GM15510 (cell line): Measurements from ENCODE around the gene PLCB3.

ENCODE experiments used
- POLR2A ChIP-seq: IDR thresholded peaks from 3 replicates; pipeline ENCODE4 v1.6.1; 2011; ENCODE audit warnings: borderline replicate concordance; ENCODE audit not compliant: insufficient read length; ENCODE audit errors: extremely low read depth

PLCB3 gene

DNA sequence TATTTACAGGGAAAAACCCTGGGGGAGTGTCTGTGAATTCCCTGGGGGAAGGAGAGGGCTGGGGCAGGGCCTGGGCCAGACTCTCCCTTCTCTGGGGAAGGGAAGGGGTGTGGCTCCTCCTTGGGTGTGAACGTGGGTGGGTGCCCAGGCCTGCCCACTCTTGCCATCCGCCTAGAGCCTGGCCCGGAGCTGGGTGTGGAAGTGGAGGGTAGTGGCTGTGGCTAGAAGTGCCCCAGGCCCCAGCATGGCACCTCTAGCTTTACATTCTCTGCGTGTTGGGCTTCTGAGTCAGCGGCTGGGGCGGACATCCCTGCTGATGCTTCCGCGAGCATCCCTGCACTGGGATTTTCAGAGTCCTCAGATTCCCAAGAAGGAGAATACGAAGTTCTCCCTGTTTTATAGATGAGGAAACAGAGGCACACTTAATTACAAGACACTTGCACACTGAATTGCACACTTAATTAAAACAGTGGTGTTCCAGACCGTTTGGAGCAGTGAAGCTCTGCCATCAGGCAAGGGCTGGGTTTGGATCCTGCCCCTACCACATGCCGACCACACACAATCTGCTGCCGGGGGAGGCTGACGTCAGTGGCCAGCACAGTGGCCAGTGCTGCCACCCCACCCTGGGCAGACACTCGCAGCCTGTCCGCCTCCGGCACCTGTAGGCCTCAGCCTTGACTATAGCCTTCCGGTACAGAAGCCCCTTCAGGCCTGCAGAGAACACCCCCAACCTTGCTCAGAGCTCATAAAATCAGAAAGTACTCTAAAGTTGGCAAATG is 25.5 kb downstream of the PLCB3 start:
- TF ChIP-seq POLR2A = no peak

DNA sequence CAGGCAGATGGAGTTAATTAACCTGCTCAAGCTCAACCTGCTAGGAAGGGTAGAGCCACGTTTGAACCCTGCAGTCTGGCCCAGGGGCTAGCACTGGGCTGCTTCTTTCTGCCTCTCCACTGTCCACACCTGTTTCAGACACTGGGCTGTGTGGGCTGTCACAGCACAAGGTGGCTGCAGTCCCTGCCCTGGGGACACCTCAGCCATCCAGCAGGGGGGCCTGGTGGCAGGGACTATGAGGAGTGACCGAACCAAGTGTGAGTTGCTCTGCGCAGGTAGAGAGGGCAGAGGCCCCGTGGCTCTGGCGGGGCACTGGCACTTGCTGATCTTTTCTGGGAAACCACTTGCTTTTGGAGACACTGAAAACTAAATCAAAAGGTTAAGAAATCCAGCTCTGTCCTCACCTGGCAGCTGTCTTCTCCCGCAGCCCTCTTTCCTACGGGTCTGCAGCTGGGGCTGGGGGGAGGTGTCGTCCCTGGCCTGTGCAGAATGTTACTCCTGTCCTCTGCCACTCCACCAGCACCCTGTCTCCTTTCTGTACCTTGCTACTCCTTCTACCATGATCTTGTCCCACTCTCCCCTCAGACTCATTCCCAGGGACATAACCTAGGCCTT is 27.4 kb downstream of the PLCB3 start:
- no peak for TF ChIP-seq POLR2A

DNA sequence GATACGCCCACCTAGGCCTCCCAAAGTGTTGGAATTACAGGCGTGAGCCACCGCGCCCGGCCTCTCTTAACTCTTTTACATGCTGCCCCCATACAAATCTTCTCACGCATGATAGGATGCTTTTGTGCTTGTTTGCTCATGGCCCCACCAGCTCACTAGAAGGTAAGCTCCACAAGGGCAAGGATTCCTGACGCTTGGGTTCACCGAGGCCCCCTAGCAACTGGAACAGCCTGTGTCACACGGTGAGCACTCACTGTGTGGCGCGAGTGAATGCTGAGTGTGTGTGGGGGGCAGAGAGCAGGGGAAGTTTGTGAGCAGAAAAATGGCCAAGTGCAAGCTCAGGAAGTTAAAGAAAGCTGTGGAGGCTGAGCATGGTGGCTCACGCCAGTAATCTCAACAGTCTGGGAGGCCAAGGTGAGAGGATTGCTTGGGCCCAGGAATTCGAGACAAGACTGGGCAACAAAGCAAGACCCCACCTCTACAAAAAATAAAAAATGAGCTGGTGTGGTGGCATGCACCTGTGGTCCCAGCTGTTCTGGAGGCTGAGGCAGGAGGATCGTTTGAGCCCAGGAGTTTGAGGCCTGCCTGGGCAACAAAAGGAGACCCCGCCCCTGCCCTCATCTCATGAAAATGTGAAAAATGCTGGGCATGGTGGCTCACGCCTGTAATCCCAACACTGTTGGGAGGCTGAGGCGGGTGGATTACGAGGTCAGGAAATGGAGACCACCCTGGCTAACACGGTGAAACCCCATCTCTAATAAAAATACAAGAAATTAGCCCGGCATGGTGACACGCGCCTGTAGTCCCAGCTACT is 30.8 kb downstream of the PLCB3 start:
- TF ChIP-seq POLR2A = no peak

DNA sequence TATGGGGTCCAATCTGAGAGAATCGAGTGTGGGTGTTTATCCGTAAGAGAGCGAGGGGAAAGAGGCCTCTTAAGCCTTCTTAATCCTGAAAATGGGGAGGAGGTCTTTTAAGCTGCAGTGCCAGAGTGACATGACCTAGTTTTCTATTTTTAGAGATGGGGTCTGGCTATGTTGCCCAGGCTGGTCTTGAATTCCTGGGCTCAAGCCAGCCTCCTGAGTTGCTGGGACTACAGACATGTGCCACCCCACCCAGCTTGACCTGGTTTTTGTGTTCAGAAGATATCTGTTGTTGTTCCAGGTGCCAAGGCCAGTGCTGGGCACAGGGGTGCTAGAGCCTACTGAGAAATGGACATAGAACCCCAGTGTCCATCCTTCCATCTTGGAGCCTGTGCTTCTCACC is 31.8 kb downstream of the PLCB3 start:
- TF ChIP-seq POLR2A = no peak

DNA sequence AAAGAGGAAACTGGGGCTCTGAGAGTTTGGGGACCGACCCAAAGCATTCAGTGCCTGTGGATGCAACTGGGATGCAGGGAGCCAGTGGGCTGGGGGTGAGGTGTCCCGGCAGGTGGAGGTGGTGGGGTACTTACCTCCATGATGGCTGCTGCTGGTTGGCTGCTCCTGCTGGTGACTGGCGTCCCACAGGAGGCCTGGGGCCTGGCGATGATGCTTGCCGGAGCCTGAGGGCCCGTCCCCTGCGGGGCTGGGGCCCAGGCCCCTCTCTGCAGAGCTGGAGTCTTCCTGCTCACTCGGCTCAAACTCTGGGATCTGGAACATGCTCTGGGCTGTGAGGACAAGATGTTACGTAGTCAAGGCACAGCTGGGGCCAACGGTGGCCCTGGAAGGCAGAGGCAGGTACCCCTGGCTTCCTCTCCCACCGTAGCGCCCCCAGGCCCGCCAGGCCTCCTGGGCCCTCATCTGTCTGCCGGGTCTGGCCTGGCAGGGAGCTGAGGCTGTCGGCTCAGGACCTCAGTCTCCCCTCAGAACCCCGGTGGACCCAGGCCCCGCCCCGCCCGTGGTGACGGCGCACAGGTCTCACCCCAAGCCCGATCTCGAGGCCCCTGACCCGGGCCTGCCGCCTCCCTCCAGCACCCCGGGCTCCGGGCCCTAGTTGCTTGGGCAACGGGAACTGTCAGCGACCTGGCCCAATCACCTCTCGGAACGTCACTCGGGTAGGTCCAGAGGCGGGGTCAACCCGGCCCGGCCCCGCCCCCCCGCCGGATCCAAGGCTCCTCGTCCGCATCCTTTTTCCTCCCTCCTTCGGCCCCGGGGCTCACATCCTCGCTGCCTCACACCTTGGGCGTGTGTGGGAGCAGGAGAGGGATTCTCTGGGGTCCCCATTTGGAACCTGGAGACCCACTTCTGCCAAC is 33.0 kb downstream of the PLCB3 start, which contains the start of gene BAD:
TSS of gene BAD (minus strand) at position 618 of the 914 bp plus-strand sequence. CDS start at position 321, 297 bp downstream.
- TF ChIP-seq POLR2A = peak; percentile 63

DNA sequence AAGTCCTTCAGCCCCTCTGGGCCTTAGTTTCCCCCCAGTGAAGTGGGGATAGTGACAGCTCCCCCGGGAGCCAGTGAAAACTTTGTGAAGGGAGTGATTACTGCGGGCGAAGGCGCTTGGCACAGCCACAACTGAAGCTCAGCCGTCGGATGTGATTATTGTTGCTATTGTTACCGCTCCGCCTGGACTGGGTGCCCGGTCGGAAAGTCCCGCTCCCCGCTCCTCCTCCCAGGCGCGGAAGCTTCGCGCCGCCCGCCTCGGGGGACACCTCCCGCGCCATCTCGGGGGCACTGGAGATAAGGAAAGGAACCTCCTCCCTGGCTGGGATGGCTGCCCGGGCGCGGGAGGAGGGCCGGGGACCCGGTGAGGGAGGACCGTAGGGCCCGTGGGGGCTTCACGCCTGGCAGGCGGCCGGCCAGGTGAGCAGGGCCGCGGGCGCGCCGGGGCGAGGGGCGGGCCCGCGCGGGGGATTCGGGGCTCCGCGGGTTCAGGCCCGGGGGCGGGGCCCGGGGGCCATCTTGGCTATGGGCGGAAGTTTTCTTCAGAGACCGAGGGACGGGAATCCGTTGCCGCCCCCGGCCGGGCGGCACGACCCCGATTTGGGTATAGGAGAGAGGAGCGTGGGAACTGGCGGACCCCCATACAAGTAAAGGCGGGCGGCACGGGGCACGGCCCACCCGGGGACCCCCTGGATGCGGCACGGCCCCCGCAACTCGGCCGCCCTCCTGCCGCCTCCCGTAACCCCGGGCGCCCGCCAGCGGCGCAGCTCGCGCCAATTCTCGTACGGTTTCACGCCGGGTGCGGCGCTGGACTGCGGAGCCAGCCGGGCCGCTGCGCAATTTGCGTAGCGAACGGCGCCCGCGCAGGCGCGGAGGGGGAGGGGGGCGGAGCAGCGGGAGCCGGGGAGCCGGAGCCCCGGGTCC is 33.9 kb downstream of the PLCB3 start, which contains the start of gene GPR137:
TSS of gene GPR137 (plus strand) at position 887 of the 923 bp plus-strand sequence. CDS start 677 bp downstream, outside the sequence.
- TF ChIP-seq POLR2A = peak; percentile 64

DNA sequence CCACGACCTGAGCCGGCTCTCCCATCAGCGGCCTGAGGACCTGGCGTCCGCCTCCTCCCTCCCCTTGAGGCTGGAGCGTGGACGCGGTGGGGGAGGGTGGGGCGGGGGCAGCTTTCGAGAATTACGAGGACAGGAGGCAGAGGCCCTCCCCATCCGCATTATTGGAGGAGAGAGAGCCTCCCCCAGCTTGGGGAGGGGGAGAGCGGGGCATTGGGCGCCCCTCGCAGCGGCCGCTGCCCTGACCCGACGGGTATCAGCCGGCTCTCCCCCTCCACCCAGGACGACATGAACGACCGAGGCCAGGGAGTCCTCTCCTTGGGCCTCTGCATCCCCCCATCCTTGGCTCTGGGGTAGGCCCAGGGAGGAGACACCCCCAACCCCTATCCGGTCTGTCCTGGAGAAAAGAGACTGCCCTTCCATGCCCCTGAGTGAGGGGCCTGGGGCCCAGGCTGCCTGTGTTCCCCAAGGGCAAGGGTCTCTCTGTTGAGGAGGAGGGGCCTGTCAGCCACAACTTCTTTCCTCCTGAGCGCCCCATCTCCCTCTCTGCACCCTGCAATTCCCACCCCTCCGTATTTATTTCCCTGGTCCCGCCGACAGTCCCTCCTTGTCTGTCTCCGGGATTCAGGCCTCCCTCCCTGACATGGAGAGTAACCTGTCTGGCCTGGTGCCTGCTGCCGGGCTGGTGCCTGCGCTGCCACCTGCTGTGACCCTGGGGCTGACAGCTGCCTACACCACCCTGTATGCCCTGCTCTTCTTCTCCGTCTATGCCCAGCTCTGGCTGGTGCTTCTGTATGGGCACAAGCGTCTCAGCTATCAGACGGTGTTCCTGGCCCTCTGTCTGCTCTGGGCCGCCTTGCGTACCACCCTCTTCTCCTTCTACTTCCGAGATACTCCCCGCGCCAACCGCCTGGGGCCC is 34.8 kb downstream of the PLCB3 start:
- TF ChIP-seq POLR2A = peak; percentile 49

DNA sequence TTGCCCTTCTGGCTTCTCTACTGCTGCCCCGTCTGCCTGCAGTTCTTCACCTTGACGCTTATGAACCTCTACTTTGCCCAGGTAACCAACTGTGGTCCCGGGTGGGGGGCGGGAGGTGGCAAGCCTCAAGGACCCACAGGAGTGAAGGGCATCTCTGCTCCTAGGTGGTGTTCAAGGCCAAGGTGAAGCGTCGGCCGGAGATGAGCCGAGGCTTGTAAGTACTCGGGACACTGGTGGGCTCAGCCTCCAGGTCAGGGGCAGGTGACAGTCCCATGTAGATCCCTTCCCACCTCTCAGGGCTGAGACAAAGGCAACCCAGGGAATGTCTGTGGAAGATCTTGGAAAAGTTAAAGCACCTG is 35.5 kb downstream of the PLCB3 start:
- no peak for TF ChIP-seq POLR2A

DNA sequence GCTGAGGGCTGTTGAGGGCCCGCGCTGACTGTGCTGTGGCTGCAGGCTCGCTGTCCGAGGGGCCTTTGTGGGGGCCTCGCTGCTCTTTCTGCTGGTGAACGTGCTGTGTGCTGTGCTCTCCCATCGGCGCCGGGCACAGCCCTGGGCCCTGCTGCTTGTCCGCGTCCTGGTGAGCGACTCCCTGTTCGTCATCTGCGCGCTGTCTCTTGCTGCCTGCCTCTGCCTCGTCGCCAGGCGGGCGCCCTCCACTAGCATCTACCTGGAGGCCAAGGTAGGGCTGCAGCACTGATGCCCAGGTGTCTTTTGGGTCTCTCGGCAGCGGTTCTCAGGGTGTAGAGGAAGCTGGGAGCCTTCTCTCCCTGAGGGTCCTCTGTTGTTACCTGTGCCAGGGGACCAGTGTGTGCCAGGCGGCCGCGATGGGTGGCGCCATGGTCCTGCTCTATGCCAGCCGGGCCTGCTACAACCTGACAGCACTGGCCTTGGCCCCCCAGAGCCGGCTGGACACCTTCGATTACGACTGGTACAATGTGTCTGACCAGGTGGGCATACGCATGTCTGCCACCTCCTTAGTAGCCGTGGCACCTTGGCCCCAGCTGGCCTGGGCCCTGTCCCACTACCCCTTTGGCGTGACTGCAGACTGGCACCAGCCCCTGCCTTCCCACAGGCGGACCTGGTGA is 36.5 kb downstream of the PLCB3 start:
- TF ChIP-seq POLR2A = no peak

DNA sequence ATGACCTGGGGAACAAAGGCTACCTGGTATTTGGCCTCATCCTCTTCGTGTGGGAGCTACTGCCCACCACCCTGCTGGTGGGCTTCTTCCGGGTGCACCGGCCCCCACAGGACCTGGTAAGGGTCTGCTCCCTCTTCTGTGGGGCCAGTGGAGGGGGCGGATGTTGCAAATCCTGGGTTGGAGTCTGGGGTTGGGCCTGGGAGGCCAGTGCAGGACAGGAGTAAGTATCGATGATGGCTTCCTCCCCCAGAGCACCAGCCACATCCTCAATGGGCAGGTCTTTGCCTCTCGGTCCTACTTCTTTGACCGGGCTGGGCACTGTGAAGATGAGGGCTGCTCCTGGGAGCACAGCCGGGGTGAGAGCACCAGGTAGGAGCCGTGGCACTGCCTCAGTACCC is 37.0 kb downstream of the PLCB3 start:
- TF ChIP-seq POLR2A = no peak

DNA sequence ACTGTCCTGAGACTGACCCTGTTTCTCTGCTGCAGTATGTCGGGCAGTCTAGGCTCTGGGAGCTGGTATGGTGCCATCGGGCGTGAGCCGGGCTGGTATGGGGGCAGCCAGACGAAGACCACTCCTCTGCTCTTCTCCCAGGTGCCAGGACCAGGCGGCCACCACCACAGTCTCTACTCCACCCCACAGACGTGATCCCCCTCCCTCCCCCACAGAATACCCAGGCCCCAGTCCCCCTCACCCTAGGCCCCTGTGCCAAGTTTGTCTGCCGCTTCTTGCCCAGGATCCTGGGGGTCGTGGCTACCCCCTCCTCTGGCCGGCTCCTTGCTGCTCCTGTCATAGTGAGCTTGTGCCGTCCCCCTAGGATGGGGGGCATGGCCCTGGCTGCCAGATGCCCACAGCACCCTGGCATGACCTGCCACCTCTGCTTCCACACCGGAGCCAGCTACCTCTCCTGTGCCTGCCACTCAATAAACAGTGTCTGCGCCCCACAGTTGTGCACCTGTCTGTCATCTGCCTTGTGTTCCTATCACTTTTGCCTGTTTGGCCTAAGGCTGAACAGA is 37.8 kb downstream of the PLCB3 start:
- TF ChIP-seq POLR2A = no peak
